ENCODE results near the gene B9D1. TPM values are rescaled to one million over a fixed set of nuclear protein-coding genes. Genes with fewer than 3 reads are reported as not detected.

Gene B9D1
- total and polyA plus RNA-seq, 2 of the 13 experiments (the other 11 are each of a cell fraction or from before 2014, with no cell fraction given), result 27.7 to 31.1 TPM

DNA sequence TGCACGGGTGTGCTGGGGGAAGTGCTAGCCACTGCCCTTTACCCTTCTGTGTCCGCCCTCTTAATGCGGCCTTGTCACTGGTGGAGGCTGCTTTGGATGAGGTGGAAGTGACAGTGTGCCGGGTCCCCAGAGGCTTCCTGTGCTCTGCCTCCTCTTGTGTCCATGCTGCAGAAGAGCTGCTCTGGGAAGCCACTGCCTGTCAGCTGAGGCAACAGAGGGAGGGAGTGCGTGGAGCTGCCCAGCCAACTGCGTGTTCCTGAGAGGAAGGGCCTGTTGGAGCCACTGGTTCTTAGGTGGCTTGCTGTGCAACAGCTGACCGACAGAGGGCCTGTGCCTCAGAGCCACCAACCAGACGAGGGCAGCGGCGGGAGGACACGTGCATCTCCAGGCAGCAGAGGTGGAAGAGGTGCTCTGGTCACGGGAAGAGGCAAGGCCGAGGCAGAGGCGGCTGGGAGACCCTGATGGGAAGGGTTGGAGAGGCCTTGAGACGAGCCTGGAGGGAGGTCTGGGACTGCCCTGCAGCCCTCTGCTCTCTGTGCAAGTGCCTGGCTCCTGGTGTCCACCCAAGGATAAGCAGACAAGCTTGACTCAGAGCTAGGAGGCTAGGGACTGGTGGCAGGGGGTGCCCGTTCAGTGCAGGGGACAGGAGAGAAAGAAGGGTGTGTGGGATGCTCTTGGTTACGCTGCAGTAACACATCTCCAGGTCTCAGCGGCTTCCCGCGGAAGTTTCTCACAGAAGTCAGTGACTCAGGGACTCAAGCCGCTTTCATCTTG is 25.4 kb downstream of the B9D1 start (continued):
- TF ChIP-seq NFKB2 (CRISPR knock-in tag; IDR thresholded peaks at IDR 0.05; ENCODE audit: borderline replicate concordance), result peak; percentile 96
- peak; percentile 84 for TF ChIP-seq AGO2 (optimal IDR thresholded peaks at IDR 0.05; ENCODE audit: low read depth, low read length)
- TF ChIP-seq SNAPC2 (CRISPR knock-in tag; IDR thresholded peaks at IDR 0.05), result peak; percentile 66; the same call in 1 of the 2 replicates
- TF ChIP-seq SMYD3 (CRISPR knock-in tag; IDR thresholded peaks at IDR 0.05), result peak; percentile 84; the same call in 1 of the 2 replicates
- peak; percentile 50; the same call in 1 of the 2 replicates for TF ChIP-seq ZNF644 (CRISPR knock-in tag; IDR thresholded peaks at IDR 0.05; ENCODE audit: low read depth)
- peak; percentile 37; the same call in 1 of the 2 replicates for TF ChIP-seq PHF8 (CRISPR knock-in tag; IDR thresholded peaks at IDR 0.05)
- peak; percentile 19; the same call in 1 of the 2 replicates for TF ChIP-seq MIER2 (CRISPR knock-in tag; IDR thresholded peaks at IDR 0.05)
- peak; percentile 77 for TF ChIP-seq ZNF431 (CRISPR knock-in tag; IDR thresholded peaks at IDR 0.05; ENCODE audit: borderline replicate concordance, low read depth)
- TF ChIP-seq ZNF547 (CRISPR knock-in tag; IDR thresholded peaks at IDR 0.05), result peak; percentile 87; the same call in 1 of the 2 replicates
- TF ChIP-seq, protein P1, sequence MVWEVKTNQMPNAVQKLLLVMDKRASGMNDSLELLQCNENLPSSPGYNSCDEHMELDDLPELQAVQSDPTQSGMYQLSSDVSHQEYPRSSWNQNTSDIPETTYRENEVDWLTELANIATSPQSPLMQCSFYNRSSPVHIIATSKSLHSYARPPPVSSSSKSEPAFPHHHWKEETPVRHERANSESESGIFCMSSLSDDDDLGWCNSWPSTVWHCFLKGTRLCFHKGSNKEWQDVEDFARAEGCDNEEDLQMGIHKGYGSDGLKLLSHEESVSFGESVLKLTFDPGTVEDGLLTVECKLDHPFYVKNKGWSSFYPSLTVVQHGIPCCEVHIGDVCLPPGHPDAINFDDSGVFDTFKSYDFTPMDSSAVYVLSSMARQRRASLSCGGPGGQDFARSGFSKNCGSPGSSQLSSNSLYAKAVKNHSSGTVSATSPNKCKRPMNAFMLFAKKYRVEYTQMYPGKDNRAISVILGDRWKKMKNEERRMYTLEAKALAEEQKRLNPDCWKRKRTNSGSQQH (CRISPR knock-in tag; IDR thresholded peaks at IDR 0.05; ENCODE audit: low read depth), result peak; percentile 80; the same call in 1 of the 2 replicates
- no peak for TF ChIP-seq SETDB1 (CRISPR knock-in tag; IDR thresholded peaks at IDR 0.05; ENCODE audit: borderline replicate concordance)
- peak in 1 of 2 experiments; percentile 67; a peak in 1 of 4 replicates for TF ChIP-seq KLF16 (CRISPR knock-in tag; IDR thresholded peaks at IDR 0.05)
- TF ChIP-seq ZFP41 (CRISPR knock-in tag; IDR thresholded peaks at IDR 0.05; ENCODE audit: borderline replicate concordance), result peak; percentile 60; the same call in 1 of the 2 replicates
- no peak for TF ChIP-seq ARNT (IDR thresholded peaks at IDR 0.05)
- TF ChIP-seq, protein P2, sequence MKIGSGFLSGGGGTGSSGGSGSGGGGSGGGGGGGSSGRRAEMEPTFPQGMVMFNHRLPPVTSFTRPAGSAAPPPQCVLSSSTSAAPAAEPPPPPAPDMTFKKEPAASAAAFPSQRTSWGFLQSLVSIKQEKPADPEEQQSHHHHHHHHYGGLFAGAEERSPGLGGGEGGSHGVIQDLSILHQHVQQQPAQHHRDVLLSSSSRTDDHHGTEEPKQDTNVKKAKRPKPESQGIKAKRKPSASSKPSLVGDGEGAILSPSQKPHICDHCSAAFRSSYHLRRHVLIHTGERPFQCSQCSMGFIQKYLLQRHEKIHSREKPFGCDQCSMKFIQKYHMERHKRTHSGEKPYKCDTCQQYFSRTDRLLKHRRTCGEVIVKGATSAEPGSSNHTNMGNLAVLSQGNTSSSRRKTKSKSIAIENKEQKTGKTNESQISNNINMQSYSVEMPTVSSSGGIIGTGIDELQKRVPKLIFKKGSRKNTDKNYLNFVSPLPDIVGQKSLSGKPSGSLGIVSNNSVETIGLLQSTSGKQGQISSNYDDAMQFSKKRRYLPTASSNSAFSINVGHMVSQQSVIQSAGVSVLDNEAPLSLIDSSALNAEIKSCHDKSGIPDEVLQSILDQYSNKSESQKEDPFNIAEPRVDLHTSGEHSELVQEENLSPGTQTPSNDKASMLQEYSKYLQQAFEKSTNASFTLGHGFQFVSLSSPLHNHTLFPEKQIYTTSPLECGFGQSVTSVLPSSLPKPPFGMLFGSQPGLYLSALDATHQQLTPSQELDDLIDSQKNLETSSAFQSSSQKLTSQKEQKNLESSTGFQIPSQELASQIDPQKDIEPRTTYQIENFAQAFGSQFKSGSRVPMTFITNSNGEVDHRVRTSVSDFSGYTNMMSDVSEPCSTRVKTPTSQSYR (CRISPR knock-in tag; IDR thresholded peaks at IDR 0.05; ENCODE audit: borderline replicate concordance), result 0 out of 2 replicates have a peak, but pooled peaks have one; percentile 14
- peak; percentile 69; the same call in 1 of the 2 replicates for TF ChIP-seq CBX5 (CRISPR knock-in tag; IDR thresholded peaks at IDR 0.05; ENCODE audit: borderline replicate concordance)
- TF ChIP-seq, protein P3, sequence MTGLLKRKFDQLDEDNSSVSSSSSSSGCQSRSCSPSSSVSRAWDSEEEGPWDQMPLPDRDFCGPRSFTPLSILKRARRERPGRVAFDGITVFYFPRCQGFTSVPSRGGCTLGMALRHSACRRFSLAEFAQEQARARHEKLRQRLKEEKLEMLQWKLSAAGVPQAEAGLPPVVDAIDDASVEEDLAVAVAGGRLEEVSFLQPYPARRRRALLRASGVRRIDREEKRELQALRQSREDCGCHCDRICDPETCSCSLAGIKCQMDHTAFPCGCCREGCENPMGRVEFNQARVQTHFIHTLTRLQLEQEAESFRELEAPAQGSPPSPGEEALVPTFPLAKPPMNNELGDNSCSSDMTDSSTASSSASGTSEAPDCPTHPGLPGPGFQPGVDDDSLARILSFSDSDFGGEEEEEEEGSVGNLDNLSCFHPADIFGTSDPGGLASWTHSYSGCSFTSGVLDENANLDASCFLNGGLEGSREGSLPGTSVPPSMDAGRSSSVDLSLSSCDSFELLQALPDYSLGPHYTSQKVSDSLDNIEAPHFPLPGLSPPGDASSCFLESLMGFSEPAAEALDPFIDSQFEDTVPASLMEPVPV (CRISPR knock-in tag; IDR thresholded peaks at IDR 0.05), result peak; percentile 88
- 0 out of 2 replicates have a peak, but pooled peaks have one; percentile 73 for TF ChIP-seq ARHGAP35 (CRISPR knock-in tag; IDR thresholded peaks at IDR 0.05; ENCODE audit: borderline replicate concordance)
- TF ChIP-seq EEA1 (CRISPR knock-in tag; IDR thresholded peaks at IDR 0.05; ENCODE audit: borderline replicate concordance), result peak; percentile 84; the same call in 1 of the 2 replicates
- TF ChIP-seq CEBPG (CRISPR knock-in tag; IDR thresholded peaks at IDR 0.05), result peak; percentile 22; the same call in 1 of the 2 replicates
- TF ChIP-seq, protein P4, sequence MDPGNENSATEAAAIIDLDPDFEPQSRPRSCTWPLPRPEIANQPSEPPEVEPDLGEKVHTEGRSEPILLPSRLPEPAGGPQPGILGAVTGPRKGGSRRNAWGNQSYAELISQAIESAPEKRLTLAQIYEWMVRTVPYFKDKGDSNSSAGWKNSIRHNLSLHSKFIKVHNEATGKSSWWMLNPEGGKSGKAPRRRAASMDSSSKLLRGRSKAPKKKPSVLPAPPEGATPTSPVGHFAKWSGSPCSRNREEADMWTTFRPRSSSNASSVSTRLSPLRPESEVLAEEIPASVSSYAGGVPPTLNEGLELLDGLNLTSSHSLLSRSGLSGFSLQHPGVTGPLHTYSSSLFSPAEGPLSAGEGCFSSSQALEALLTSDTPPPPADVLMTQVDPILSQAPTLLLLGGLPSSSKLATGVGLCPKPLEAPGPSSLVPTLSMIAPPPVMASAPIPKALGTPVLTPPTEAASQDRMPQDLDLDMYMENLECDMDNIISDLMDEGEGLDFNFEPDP (CRISPR knock-in tag; conservative IDR thresholded peaks at IDR 0.05), result no peak
